Suprapubic skin (tissue), 4 donors: ENCODE measurements around the gene SLC19A2.

Experiments
- POLR2A ChIP-seq, 2 donors: fragments of 450-650 bp; IDR thresholded peaks; one replicate each; pipeline ENCODE4 v1.6.1; 2017; ENCODE audit warnings: antibody characterized with exemption in 2 of 2, mild to moderate bottlenecking in 2 of 2, moderate library complexity in 2 of 2
- POLR2AphosphoS5 ChIP-seq, 3 donors: sonication (generic); formaldehyde crosslinking; IDR thresholded peaks; one replicate each; pipeline ENCODE4 v1.6.1; 2017; ENCODE audit warnings: antibody characterized with exemption in 3 of 3
- TF ChIP-seq, protein P1 (sequence below), 2 donors: fragments of 200-600 bp in 1 of 2; fragments of 450-650 bp in 1 of 2; sonication (generic) in 1 of 2; IDR thresholded peaks; one replicate each; pipeline ENCODE4 v1.5.1; 2016 to 2019; ENCODE audit warnings: antibody characterized with exemption in 2 of 2, mild to moderate bottlenecking in 1 of 2, moderate library complexity in 1 of 2

DNA sequence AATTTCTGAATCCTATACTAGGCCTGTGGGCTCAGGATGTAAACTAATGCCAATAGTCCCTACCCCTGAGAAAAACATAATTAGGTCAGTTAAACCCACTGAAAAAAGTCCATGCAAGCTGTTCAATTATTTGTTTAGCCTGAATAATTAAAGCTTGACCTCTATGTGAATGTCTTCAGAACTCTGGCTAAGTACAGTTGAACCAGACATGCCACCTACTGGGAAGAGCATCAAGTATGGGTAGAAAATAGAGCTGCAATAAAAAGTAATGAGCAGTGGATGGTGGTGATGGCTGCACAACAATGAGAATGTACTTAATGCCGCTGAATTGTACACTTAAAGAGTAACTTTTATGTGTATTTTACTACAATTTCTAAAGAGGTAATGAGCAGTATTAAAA is 23.6 kb upstream of the SLC19A2 start:
- TF ChIP-seq, protein P1, sequence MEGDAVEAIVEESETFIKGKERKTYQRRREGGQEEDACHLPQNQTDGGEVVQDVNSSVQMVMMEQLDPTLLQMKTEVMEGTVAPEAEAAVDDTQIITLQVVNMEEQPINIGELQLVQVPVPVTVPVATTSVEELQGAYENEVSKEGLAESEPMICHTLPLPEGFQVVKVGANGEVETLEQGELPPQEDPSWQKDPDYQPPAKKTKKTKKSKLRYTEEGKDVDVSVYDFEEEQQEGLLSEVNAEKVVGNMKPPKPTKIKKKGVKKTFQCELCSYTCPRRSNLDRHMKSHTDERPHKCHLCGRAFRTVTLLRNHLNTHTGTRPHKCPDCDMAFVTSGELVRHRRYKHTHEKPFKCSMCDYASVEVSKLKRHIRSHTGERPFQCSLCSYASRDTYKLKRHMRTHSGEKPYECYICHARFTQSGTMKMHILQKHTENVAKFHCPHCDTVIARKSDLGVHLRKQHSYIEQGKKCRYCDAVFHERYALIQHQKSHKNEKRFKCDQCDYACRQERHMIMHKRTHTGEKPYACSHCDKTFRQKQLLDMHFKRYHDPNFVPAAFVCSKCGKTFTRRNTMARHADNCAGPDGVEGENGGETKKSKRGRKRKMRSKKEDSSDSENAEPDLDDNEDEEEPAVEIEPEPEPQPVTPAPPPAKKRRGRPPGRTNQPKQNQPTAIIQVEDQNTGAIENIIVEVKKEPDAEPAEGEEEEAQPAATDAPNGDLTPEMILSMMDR (IDR thresholded peaks at IDR 0.05): no peak
- TF ChIP-seq POLR2AphosphoS5 (IDR thresholded peaks at IDR 0.05): no peak
- no peak for TF ChIP-seq POLR2A (IDR thresholded peaks at IDR 0.05)
